ENCODE data around the gene ABHD11. TPM values are rescaled to one million over a fixed set of nuclear protein-coding genes. Genes with fewer than 3 reads are reported as not detected.
"Not testable (repeated sequence)": the region's sequence is repeated elsewhere in the genome, so short reads cannot be mapped to it uniquely, and the experiment has no call there.

The ABHD11 gene
- total RNA-seq, 2 donors from 2014 or later, result 2.5 to 16.9 TPM

DNA sequence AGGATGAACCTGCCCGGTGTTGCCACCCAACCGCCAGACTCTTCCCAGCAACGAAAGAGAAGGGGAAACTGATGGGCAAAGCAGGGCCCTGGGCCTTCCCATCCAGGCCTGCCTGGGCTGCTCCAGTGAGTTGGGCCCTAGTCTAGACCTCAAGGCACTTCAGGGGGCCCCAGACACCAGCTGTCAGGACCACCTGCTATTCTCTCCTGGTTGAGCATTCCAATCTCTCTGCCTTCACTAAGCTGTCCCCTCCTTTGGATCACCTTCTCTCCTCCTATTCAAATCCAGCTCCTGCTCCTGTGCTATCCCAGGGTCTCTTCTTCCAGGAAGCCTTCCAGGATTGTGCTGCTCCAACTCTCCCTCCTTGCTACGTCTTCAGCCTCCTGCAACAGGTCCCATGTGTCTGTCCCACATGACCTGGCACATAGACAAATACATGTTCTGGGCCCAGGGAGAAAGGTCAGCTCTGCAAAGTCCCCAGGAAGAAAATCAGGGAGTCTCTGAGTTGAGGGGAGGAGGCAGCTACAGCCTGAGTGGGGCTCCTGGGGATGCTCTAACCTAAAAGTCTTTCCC, 22.2 kb downstream of the ABHD11 start:
- Histone ChIP-seq H3K4me3 (no peak overlapping the region), H3K27ac (no peak overlapping the region), H3K9me3 (no peaks in the 10 kb centered on the region), H3K36me3 (no peaks in the 10 kb centered on the region), H3K4me1 (ENCODE audit: control insufficient read depth in 1 of 2, low read depth in 2 of 2) (peaks cover 17 to 59% of the 10 kb centered on the region in 2 donors), H3K27me3 (replicated peaks; ENCODE audit: insufficient read depth) (no peaks in the 10 kb centered on the region)
- TF ChIP-seq CTCF (IDR thresholded peaks at IDR 0.05), result no peak
- DNase-seq (ENCODE audit: low spot score) (no peak), ATAC-seq (ENCODE audit: insufficient number of reproducible peaks, low FRiP score, low read depth) (no peak)

GRCh38 chr7:73715648-73716317, 22.8 kb downstream of the ABHD11 start:
- Histone ChIP-seq H3K4me3 (no peak overlapping the region), H3K4me1 (ENCODE audit: control insufficient read depth in 1 of 2, low read depth in 2 of 2) (peaks cover 17 to 53% of the 10 kb centered on the region in 2 donors), H3K27ac (no peak overlapping the region), H3K36me3 (no peaks in the 10 kb centered on the region), H3K9me3 (no peaks in the 10 kb centered on the region), H3K27me3 (replicated peaks; ENCODE audit: insufficient read depth) (no peaks in the 10 kb centered on the region)
- no peak for DNase-seq (ENCODE audit: low spot score)
- no peak for ATAC-seq (ENCODE audit: insufficient number of reproducible peaks, low FRiP score, low read depth)
- no peak for TF ChIP-seq CTCF (IDR thresholded peaks at IDR 0.05)

DNA sequence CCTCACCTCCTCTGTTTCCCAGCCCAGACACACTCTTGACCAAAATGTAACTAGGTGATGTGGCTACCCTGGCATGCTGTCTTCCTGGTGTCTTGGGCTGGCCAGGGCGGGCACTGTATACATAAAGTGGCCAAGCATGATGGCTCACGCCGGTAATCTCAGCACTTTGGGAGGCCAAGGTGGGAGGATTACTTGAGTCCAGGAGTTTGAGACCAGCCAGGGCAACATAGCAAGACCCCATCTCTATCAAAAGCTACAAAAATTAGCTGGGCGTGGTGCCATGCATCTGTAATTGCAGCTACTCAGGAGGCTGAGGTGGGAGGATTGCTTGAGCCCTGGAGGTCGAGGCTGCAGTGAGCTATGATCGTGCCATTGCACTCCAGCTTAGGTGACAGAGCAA, 25.3 kb downstream of the ABHD11 start:
- H3K9me3 ChIP-seq; H3K27me3 ChIP-seq (replicated peaks; ENCODE audit: insufficient read depth); H3K36me3 ChIP-seq; H3K4me3 ChIP-seq; H3K27ac ChIP-seq; DNase-seq (ENCODE audit: low spot score); ATAC-seq (ENCODE audit: insufficient number of reproducible peaks, low FRiP score, low read depth): not testable (repeated sequence)
- H3K4me1 ChIP-seq (ENCODE audit: control insufficient read depth in 1 of 2, low read depth in 2 of 2), result peaks cover 8 to 33% of the 10 kb centered on the region in 2 donors

DNA sequence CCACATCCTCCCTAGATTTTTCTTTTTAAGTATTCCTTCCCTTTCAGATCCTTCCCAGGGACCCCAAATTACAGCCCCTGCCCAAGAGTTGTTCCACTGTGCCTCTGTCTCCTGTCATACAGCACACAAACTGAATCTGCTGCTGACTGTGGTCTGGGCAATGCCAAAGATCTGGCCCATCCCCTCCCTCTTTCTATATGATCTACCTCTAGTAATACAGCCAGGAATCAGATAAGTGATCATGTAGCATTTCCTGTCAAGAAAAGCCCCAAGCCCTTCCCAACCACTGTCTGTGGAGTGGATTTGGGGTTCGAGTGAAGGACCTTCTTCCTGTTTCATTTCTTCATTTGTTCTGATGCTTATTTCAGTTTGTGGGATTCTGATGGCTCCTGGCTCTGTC, 25.8 kb downstream of the ABHD11 start:
- no peak for TF ChIP-seq CTCF (IDR thresholded peaks at IDR 0.05)
- ATAC-seq (ENCODE audit: insufficient number of reproducible peaks, low FRiP score, low read depth) (no peak), DNase-seq (ENCODE audit: low spot score) (no peak)
- H3K27ac ChIP-seq, result no peak overlapping the region
- no peak overlapping the region for H3K4me3 ChIP-seq
- H3K36me3 ChIP-seq, result no peaks in the 10 kb centered on the region
- H3K9me3 ChIP-seq, result no peaks in the 10 kb centered on the region
- H3K27me3 ChIP-seq (replicated peaks; ENCODE audit: insufficient read depth), result no peaks in the 10 kb centered on the region
- H3K4me1 ChIP-seq (ENCODE audit: control insufficient read depth in 1 of 2, low read depth in 2 of 2), result peaks cover 3 to 28% of the 10 kb centered on the region in 2 donors

- Histone ChIP-seq H3K4me1 (ENCODE audit: control insufficient read depth in 1 of 2, low read depth in 2 of 2) (peaks cover 0 to 20% of the 10 kb centered on the region in 2 donors), H3K27ac (no peak overlapping the region), H3K27me3 (replicated peaks; ENCODE audit: insufficient read depth) (no peaks in the 10 kb centered on the region), H3K9me3 (no peaks in the 10 kb centered on the region), H3K4me3 (no peak overlapping the region), H3K36me3 (no peaks in the 10 kb centered on the region)
- TF ChIP-seq CTCF (IDR thresholded peaks at IDR 0.05), result no peak
- DNase-seq (ENCODE audit: low spot score) (no peak), ATAC-seq (ENCODE audit: insufficient number of reproducible peaks, low FRiP score, low read depth) (no peak)
Observed at GRCh38 chr7:73708961-73709549, 29.5 kb downstream of the ABHD11 start.

Measured in thoracic aorta (tissue), 2 donors.